HG03457 (cell line): ENCODE measurements around the gene CAPN14.
"Not testable (repeated sequence)": the region's sequence is repeated elsewhere in the genome, so short reads cannot be mapped to it uniquely, and the experiment has no call there.

ENCODE experiments used
- ATAC-seq: cut with Tn5 transposase; IDR thresholded peaks from one replicate; pipeline ENCODE4 v1.9.1; 2021; ENCODE audit warnings: moderate number of reproducible peaks; ENCODE audit not compliant: unreplicated experiment

Gene CAPN14

DNA sequence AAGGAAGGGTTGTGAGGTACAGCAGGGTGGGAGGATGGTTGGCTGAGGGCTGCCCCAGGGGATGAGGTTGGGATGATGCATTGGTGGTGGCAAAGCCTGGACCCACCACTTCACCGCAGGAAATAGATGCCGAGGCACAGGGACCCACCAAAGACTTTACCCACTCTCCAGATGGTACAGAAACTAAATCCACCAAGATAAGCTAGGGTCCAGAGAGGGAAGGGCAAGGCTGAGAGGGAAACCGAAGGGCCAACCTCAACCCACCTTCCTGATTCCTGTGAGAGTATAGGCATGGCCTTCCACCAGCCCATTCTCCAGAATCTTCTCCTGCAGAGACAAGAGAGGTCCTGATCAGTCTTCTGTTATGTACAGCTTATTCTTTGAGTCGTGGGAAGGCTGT lies 18.1 kb downstream of the CAPN14 start:
- ATAC-seq, result no peak

- no peak for ATAC-seq
These were observed 19.6 kb downstream of the CAPN14 start for GRCh38 chr2:31197669-31198068.

GRCh38 chr2:31197166-31197565 lies 20.1 kb downstream of the CAPN14 start:
- ATAC-seq, result no peak

- ATAC-seq, result no peak
These were observed 20.7 kb downstream of the CAPN14 start for GRCh38 chr2:31196622-31197021.

GRCh38 chr2:31193806-31194205 lies 23.5 kb downstream of the CAPN14 start:
- ATAC-seq, result no peak

DNA sequence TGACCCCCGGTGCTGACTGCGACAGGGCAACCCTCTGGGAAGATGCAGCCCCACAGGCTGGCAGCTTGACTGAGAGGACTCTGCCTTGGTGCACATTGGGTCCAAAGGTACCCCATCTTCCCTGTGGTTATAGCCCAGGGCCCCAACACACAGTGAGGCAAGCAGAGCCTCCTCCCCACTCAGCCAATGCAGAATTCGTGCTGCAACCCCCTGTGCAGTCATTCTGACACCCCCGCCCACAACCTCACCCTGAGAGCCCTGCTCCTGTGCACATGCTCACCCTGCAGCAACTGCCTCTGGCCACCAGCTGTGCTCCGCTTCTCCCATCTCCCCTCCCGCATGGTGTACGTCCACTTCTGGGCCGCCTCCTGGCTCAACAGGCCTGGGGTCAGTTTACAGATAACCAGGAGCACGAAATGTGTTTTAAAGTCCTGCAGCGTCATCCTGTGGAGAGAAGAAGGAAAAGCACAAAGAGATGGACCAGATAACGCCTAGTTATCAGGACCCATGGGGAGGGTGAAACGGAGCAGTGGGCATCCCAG lies 24.4 kb downstream of the CAPN14 start:
- no peak for ATAC-seq

DNA sequence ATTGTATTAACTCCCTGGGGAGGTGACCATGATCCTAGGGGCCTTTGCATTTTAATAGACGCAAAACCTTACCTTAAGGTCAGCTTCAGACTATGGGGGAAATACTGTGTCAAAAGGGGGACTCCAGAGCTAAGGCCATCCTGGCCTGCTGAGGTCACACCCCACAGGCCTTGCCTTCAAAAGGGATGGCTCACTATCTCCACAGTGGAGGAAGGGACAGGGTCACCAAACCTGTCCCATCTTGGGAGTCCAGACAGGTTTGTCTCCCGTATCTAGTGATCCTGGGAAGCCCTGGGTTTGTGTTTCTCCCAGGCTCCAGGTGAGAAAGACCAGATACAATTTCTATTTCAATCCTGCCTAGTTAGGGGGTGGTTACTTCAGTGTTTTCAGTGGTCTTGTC lies 24.9 kb downstream of the CAPN14 start:
- ATAC-seq, result no peak

DNA sequence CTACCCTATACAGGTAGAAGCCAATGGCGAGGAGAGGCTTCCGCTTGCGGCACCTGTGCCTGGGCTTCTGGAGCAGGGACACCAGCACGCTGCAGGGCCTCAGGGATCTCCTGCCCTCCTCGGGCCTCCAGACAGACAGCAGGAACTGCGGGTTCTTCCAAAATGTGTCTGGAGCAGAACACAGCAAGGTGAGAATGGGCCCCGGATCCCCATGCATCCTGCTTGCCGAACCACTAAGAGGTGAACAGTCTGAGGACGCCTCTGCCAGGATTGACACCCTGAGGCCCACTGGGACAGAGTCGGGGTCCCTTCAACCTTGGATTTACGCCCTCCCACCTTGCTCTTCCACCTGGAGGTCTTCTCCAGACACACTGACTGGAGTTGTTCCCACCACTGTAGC lies 25.4 kb downstream of the CAPN14 start:
- no peak for ATAC-seq

- ATAC-seq, result no peak
These were observed 27.1 kb downstream of the CAPN14 start for GRCh38 chr2:31190188-31190587.

- ATAC-seq, result no peak
These were observed 28.2 kb downstream of the CAPN14 start for GRCh38 chr2:31189141-31189540.

GRCh38 chr2:31188131-31188530 lies 29.2 kb downstream of the CAPN14 start:
- ATAC-seq, result no peak

GRCh38 chr2:31187166-31187565 lies 30.1 kb downstream of the CAPN14 start:
- ATAC-seq, result no peak

GRCh38 chr2:31183973-31184372 lies 33.3 kb downstream of the CAPN14 start:
- not testable (repeated sequence) for ATAC-seq

DNA sequence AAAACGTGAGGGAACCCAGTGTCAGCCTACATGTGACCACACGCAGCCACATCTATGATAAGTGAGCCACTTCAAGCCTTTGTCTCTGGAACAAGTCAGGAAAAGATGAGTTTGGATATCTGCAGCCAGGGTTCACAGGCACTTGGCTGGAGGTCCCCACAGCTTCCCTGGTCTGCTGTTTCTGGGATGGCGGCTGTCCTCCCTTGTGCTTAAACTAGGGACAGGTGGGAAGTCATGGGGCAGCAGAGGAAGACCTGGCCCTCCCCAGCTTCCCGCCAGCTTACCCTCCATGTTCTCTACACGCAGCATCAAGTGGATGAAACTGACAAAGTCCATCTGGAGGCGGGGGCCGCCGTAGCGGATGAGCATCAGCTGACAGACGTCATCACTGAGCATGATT lies 40.6 kb downstream of the CAPN14 start:
- no peak for ATAC-seq

DNA sequence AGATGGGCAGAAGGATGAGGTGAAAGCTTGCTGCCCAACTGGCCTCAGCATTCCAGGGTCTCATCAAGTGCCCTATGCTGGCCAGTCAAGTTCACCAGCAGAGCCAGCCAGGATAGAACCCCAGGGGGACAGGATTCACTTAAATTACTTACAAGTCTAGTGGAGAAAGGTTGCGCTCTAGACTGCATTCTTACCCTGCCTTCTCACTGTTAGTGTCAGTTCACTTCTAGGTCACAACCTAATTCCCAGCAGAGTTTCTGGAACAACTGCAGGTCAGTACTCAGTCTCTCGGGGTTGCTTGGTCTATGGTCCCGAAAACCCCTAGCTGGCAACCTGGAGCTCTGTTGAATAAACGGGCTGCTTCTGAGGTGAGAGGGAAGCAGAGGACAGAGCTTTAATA lies 46.2 kb downstream of the CAPN14 start:
- ATAC-seq, result no peak

DNA sequence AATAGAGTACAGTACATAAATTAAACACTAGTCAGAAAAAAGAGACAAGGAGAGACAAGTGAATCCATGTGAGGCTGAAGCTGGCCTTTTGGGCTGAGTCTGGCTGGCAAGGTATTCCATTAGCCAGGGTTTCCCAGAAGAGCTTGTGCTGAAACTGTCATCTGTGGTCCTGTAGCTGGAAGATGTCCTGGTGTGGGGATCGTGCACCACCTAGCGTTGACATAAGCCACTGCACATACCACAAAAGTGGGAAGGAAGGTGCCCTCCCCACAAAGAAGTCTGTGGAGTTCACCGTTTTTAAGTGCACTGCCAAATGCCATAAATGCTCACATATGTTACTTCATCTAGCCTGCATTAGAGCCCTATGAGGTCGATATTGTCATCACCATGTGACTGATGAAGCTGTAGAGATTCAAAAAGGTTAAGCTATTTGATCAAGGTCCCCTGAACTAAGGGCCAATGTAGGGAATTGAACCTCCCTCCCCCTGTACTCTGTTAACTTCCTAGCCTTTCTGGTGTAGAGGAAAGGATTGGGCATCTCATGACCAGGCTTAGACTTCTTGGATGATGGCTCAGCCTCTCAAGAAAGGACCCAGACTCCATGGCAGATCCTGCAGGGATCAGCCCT lies 47.1 kb downstream of the CAPN14 start:
- peak; percentile 59 for ATAC-seq

DNA sequence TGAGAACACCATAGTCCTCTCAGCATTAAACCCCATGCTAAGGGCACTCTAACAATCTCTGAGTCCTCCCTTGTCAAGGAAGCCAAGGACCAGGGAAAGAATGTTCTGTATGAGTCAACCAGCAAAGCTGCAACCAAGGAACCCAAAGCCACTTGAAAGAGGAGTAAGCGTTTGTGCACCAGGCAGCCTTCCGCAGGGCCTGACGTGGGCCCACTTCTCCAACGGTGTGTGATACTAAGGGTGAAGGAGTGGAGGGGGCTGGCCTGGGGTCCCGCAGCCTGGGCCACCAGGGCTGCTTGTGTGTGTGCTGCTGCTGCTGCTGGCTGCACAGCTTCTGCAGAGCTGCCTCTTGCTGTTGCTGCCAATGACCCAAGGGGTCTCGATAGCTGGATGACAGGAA lies 49.0 kb downstream of the CAPN14 start:
- ATAC-seq, result no peak

DNA sequence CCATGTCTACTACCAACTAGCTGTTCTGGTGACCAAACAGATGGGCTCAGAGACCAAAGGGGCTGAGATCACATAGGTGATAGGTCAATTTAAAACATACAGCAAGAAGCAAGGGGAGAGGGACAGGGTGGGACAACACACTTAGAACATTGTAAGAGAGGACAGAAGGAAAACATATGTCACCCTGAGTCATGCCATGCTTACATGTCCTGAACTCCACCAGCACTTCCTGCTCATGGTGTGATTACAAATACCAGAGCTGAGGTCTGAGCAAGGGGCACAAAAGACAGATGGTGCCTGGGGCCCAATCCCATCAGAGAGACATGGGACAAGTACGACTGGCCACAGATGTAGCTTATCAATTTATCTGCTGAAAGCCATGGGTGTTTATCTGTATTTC lies 50.4 kb downstream of the CAPN14 start:
- ATAC-seq, result no peak

DNA sequence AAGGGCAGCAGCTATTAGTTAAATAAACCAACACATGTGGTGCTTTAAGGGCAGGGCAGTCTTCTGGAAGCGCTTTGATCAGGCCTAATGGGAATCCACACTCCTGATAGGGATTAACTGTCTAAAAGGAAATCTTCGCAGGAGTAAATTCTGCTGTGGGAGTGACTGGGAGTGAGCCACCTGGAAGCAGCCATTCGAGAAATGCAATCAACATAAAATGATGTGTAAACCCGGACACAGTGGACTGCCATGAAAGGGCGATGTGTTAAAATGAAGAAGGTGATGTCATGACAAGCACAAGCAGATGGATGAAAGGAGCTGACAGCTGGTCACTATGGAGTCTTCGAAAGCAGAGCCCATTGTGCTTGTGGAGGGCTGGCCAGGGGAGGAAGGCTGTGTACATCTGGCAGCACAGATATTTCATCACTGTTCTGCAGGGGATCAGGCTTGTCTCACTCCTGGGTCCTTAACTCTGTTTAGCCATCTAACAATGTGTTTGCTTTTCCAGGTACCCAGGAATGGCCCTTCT lies 54.2 kb downstream of the CAPN14 start:
- no peak for ATAC-seq

- ATAC-seq, result no peak
These were observed 55.7 kb downstream of the CAPN14 start for GRCh38 chr2:31161637-31162036.

DNA sequence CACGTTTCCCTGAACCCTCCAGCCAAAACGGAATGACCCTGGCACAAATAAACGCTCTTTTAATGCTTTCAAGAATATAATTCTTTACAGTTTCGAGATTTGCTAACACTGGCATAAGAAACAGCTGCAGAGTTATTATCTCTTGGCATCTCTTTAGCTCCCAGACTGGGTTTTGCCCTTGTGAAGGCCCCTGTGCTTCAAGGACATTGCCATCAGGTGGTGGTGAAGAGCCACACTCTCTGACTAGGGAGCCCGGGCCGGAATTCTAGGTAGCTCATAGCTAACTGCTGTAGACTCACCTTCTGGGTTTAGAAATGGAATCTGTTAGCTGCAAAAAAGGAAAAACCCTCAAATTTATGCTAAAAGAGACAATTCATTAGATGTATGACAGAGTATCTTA lies 65.8 kb downstream of the CAPN14 start:
- no peak for ATAC-seq

- ATAC-seq, result no peak
These were observed 67.1 kb downstream of the CAPN14 start for GRCh38 chr2:31150120-31150670.

GRCh38 chr2:31148514-31148913 lies 68.8 kb downstream of the CAPN14 start:
- ATAC-seq, result no peak
